GM23338 (cell line): ENCODE results near the gene SLC37A3.

Experiments
- CREB1 ChIP-seq: fragments of 250-450 bp; sonication (Bioruptor Pico); IDR thresholded peaks from 2 replicates; pipeline ENCODE4 v1.5.0; 2020; ENCODE audit warnings: low read depth, mild to moderate bottlenecking, moderate library complexity
- EZH2 ChIP-seq: fragments of 200-600 bp; sonication (generic); IDR thresholded peaks from one replicate; pipeline ENCODE4 v1.8.0; 2017; ENCODE audit warnings: antibody characterized with exemption, mild to moderate bottlenecking, low read depth; ENCODE audit not compliant: unreplicated experiment
- EZH2phosphoT487 ChIP-seq: fragments of 200-600 bp; sonication (generic); IDR thresholded peaks from one replicate; pipeline ENCODE4 v1.8.1; 2018; ENCODE audit warnings: antibody characterized with exemption; ENCODE audit not compliant: unreplicated experiment
- JUNB ChIP-seq: IDR thresholded peaks from one replicate; pipeline ENCODE4 v1.6.1; 2016; ENCODE audit warnings: antibody characterized with exemption; ENCODE audit not compliant: unreplicated experiment
- NANOG ChIP-seq: IDR thresholded peaks from 2 replicates; pipeline ENCODE4 v1.6.1; 2016; ENCODE audit warnings: antibody characterized with exemption, borderline replicate concordance
- POLR2AphosphoS5 ChIP-seq: IDR thresholded peaks from 2 replicates; pipeline ENCODE4 v1.6.1; 2016; ENCODE audit warnings: antibody characterized with exemption, low read depth
- REST ChIP-seq: IDR thresholded peaks from one replicate; pipeline ENCODE4 v1.6.1; 2018; ENCODE audit warnings: antibody characterized with exemption; ENCODE audit not compliant: unreplicated experiment
- STAT1 ChIP-seq: IDR thresholded peaks from one replicate; pipeline ENCODE4 v1.6.1; 2016; ENCODE audit warnings: antibody characterized with exemption; ENCODE audit not compliant: unreplicated experiment
- ZNF114 ChIP-seq: fragments of 250-450 bp; sonication (Bioruptor Pico); IDR thresholded peaks from 2 replicates; pipeline ENCODE4 v1.5.0; 2020; ENCODE audit warnings: mild to moderate bottlenecking, moderate library complexity
- TF ChIP-seq, protein P1 (sequence below), 2 experiments: fragments of 200-600 bp in 1 of 2; sonication (generic) in 1 of 2; conservative IDR thresholded peaks; 2 replicates each; pipeline versions ENCODE4 v1.5.1 to v1.6.1; 2016 to 2017; ENCODE audit warnings: antibody characterized with exemption in 2 of 2, low read depth in 2 of 2, mild to moderate bottlenecking in 2 of 2, moderate library complexity in 1 of 2
- TF ChIP-seq, protein P2 (sequence below): IDR thresholded peaks from 2 replicates; pipeline ENCODE4 v1.6.1; 2016; ENCODE audit warnings: antibody characterized with exemption
- TF ChIP-seq, protein P3 (sequence below): fragments of 250-450 bp; sonication (Bioruptor Pico); IDR thresholded peaks from 2 replicates; pipeline ENCODE4 v1.5.0; 2020; ENCODE audit warnings: mild to moderate bottlenecking, moderate library complexity

DNA sequence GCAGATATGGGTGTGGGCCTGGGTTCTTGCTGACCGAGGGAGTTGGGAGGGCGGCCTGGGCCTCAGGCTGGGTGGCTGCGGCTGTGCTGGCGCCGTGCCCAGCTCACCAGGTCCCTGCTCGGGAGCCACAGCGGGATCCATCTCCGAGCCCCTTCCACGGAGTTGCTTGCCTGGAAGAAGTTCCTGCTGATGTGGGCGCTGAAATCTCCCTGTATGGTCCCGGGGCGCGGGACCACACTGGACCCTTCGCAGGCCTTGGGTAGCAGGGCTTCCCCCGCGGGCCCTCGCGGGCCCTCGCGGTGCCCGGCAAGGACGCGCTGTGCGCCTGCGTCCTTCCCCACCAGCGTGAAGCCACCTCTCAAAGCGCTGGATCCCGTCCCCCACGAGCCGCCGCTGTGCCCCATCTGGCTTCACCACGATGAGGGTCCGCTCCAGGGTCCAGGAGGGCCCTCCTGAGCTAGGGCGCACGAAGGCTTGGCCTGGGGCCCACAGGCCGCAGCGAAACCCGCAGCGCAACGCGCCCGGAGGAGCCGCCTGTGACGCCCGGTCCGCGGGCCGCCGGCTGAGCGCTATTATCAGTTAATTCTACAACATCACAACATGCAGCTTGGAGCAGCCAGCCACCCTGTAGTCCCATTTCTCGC, 37.0 kb upstream of the SLC37A3 start:
- TF ChIP-seq, protein P1, sequence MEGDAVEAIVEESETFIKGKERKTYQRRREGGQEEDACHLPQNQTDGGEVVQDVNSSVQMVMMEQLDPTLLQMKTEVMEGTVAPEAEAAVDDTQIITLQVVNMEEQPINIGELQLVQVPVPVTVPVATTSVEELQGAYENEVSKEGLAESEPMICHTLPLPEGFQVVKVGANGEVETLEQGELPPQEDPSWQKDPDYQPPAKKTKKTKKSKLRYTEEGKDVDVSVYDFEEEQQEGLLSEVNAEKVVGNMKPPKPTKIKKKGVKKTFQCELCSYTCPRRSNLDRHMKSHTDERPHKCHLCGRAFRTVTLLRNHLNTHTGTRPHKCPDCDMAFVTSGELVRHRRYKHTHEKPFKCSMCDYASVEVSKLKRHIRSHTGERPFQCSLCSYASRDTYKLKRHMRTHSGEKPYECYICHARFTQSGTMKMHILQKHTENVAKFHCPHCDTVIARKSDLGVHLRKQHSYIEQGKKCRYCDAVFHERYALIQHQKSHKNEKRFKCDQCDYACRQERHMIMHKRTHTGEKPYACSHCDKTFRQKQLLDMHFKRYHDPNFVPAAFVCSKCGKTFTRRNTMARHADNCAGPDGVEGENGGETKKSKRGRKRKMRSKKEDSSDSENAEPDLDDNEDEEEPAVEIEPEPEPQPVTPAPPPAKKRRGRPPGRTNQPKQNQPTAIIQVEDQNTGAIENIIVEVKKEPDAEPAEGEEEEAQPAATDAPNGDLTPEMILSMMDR (conservative IDR thresholded peaks at IDR 0.05; ENCODE audit: low read depth in 2 of 2): no peak
- no peak for TF ChIP-seq POLR2AphosphoS5
- no peak for TF ChIP-seq EZH2
- TF ChIP-seq REST: no peak
- no peak for TF ChIP-seq EZH2phosphoT487
- TF ChIP-seq CREB1 (CRISPR knock-in tag): no peak
- no peak for TF ChIP-seq NANOG
- no peak for TF ChIP-seq JUNB
- no peak for TF ChIP-seq STAT1
- TF ChIP-seq ZNF114: no peak
- TF ChIP-seq, protein P2, sequence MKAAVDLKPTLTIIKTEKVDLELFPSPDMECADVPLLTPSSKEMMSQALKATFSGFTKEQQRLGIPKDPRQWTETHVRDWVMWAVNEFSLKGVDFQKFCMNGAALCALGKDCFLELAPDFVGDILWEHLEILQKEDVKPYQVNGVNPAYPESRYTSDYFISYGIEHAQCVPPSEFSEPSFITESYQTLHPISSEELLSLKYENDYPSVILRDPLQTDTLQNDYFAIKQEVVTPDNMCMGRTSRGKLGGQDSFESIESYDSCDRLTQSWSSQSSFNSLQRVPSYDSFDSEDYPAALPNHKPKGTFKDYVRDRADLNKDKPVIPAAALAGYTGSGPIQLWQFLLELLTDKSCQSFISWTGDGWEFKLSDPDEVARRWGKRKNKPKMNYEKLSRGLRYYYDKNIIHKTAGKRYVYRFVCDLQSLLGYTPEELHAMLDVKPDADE: no peak
- TF ChIP-seq, protein P3, sequence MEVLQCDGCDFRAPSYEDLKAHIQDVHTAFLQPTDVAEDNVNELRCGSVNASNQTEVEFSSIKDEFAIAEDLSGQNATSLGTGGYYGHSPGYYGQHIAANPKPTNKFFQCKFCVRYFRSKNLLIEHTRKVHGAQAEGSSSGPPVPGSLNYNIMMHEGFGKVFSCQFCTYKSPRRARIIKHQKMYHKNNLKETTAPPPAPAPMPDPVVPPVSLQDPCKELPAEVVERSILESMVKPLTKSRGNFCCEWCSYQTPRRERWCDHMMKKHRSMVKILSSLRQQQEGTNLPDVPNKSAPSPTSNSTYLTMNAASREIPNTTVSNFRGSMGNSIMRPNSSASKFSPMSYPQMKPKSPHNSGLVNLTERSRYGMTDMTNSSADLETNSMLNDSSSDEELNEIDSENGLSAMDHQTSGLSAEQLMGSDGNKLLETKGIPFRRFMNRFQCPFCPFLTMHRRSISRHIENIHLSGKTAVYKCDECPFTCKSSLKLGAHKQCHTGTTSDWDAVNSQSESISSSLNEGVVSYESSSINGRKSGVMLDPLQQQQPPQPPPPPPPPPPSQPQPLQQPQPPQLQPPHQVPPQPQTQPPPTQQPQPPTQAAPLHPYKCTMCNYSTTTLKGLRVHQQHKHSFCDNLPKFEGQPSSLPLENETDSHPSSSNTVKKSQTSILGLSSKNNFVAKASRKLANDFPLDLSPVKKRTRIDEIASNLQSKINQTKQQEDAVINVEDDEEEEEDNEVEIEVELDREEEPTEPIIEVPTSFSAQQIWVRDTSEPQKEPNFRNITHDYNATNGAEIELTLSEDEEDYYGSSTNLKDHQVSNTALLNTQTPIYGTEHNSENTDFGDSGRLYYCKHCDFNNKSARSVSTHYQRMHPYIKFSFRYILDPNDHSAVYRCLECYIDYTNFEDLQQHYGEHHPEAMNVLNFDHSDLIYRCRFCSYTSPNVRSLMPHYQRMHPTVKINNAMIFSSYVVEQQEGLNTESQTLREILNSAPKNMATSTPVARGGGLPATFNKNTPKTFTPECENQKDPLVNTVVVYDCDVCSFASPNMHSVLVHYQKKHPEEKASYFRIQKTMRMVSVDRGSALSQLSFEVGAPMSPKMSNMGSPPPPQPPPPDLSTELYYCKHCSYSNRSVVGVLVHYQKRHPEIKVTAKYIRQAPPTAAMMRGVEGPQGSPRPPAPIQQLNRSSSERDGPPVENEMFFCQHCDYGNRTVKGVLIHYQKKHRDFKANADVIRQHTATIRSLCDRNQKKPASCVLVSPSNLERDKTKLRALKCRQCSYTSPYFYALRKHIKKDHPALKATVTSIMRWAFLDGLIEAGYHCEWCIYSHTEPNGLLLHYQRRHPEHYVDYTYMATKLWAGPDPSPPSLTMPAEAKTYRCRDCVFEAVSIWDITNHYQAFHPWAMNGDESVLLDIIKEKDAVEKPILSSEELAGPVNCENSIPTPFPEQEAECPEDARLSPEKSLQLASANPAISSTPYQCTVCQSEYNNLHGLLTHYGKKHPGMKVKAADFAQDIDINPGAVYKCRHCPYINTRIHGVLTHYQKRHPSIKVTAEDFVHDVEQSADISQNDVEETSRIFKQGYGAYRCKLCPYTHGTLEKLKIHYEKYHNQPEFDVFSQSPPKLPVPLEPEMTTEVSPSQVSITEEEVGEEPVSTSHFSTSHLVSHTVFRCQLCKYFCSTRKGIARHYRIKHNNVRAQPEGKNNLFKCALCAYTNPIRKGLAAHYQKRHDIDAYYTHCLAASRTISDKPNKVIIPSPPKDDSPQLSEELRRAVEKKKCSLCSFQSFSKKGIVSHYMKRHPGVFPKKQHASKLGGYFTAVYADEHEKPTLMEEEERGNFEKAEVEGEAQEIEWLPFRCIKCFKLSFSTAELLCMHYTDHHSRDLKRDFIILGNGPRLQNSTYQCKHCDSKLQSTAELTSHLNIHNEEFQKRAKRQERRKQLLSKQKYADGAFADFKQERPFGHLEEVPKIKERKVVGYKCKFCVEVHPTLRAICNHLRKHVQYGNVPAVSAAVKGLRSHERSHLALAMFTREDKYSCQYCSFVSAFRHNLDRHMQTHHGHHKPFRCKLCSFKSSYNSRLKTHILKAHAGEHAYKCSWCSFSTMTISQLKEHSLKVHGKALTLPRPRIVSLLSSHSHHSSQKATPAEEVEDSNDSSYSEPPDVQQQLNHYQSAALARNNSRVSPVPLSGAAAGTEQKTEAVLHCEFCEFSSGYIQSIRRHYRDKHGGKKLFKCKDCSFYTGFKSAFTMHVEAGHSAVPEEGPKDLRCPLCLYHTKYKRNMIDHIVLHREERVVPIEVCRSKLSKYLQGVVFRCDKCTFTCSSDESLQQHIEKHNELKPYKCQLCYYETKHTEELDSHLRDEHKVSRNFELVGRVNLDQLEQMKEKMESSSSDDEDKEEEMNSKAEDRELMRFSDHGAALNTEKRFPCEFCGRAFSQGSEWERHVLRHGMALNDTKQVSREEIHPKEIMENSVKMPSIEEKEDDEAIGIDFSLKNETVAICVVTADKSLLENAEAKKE (CRISPR knock-in tag): no peak
